HAP-1 (cell line): ENCODE results near the gene HAS3.

Experiments
- DNase-seq, 2 experiments: peaks; one replicate each; pipeline ENCODE4 v3.0.0-alpha.2; 2016 to 2020; ENCODE audit warnings: low spot score in 2 of 2
- H3K27me3 ChIP-seq: fragments of 250-450 bp; sonication (Bioruptor Pico); 2 replicates; pipeline ENCODE4 v1.5.1; 2020; ENCODE audit warnings: low read depth, mild to moderate bottlenecking, moderate library complexity
- H3K36me3 ChIP-seq: fragments of 250-450 bp; sonication (Bioruptor Pico); replicated peaks from 2 replicates; pipeline ENCODE4 v1.5.1; 2020; ENCODE audit warnings: mild to moderate bottlenecking
- H3K4me1 ChIP-seq: fragments of 250-450 bp; sonication (Bioruptor Pico); 2 replicates; pipeline ENCODE4 v1.5.1; 2020; ENCODE audit warnings: mild to moderate bottlenecking
- H3K4me3 ChIP-seq: fragments of 250-450 bp; sonication (Bioruptor Pico); 2 replicates; pipeline ENCODE4 v1.5.1; 2020; ENCODE audit warnings: mild to moderate bottlenecking, moderate library complexity
- H3K9me3 ChIP-seq: fragments of 250-450 bp; sonication (Bioruptor Pico); 2 replicates; pipeline ENCODE4 v1.5.1; 2020; ENCODE audit warnings: mild to moderate bottlenecking, moderate library complexity
- in situ Hi-C: fragments of 300-500 bp; cut with MboI; formaldehyde crosslinking; loops from 3 replicates; pipeline ENCODE4 v1.14.3; 2020; ENCODE audit warnings: low sequenced_read_pairs, inconsistent platforms, mixed read lengths

Gene HAS3

GRCh38 chr16:69107316-69107962 is 2.0 kb downstream of the HAS3 start:
- peaks cover 4% of the 10 kb centered on the region for H3K4me1 ChIP-seq
- H3K9me3 ChIP-seq, result no peaks in the 10 kb centered on the region
- no peak for DNase-seq
- in situ Hi-C loops, result no loop called here
- no peaks in the 10 kb centered on the region for H3K27me3 ChIP-seq
- H3K4me3 ChIP-seq, result no peak overlapping the region
- peaks cover 12% of the 10 kb centered on the region for H3K36me3 ChIP-seq

GRCh38 chr16:69108064-69108904 is 2.8 kb downstream of the HAS3 start:
- H3K4me3 ChIP-seq, result no peak overlapping the region
- H3K9me3 ChIP-seq, result no peaks in the 10 kb centered on the region
- DNase-seq, result no peak
- peaks cover 12% of the 10 kb centered on the region for H3K36me3 ChIP-seq
- H3K27me3 ChIP-seq, result no peaks in the 10 kb centered on the region
- peaks cover 4% of the 10 kb centered on the region for H3K4me1 ChIP-seq
- in situ Hi-C loops, result no loop called here

GRCh38 chr16:69108905-69109252 is 3.4 kb downstream of the HAS3 start:
- Histone ChIP-seq H3K36me3 (peaks cover 12% of the 10 kb centered on the region), H3K4me3 (no peak overlapping the region), H3K27me3 (no peaks in the 10 kb centered on the region), H3K4me1 (peaks cover 4% of the 10 kb centered on the region), H3K9me3 (no peaks in the 10 kb centered on the region)
- in situ Hi-C loops, result no loop called here
- no peak for DNase-seq

- Histone ChIP-seq H3K4me3 (no peak overlapping the region), H3K9me3 (no peaks in the 10 kb centered on the region), H3K27me3 (no peaks in the 10 kb centered on the region), H3K36me3 (peaks cover 14% of the 10 kb centered on the region), H3K4me1 (peaks cover 4% of the 10 kb centered on the region)
- in situ Hi-C loops, result loop anchor here (5.0 to 10.0 kb wide), 3 partner anchors 207 to 585 kb away; no protein-coding TSS in a partner anchor
- no peak for DNase-seq
Measured at GRCh38 chr16:69109486-69110270, 4.2 kb downstream of the HAS3 start.

GRCh38 chr16:69110406-69110805 is 5.0 kb downstream of the HAS3 start:
- peaks cover 22% of the 10 kb centered on the region for H3K36me3 ChIP-seq
- H3K9me3 ChIP-seq, result no peaks in the 10 kb centered on the region
- in situ Hi-C loops, result loop anchor here (5.0 to 10.0 kb wide), 3 partner anchors 208 to 586 kb away; no protein-coding TSS in a partner anchor
- H3K4me1 ChIP-seq, result peaks cover under 1% of the 10 kb centered on the region
- no peak for DNase-seq
- H3K27me3 ChIP-seq, result no peaks in the 10 kb centered on the region
- H3K4me3 ChIP-seq, result no peak overlapping the region

- in situ Hi-C loops, result loop anchor here (5.0 to 10.0 kb wide), 3 partner anchors 209 to 587 kb away; no protein-coding TSS in a partner anchor
- Histone ChIP-seq H3K36me3 (peaks cover 22% of the 10 kb centered on the region), H3K27me3 (no peaks in the 10 kb centered on the region), H3K9me3 (no peaks in the 10 kb centered on the region), H3K4me1 (no peaks in the 10 kb centered on the region), H3K4me3 (no peak overlapping the region)
- DNase-seq, result no peak
Measured at GRCh38 chr16:69111216-69111875, 5.9 kb downstream of the HAS3 start.

GRCh38 chr16:69111876-69112230 is 6.4 kb downstream of the HAS3 start:
- in situ Hi-C loops, result loop anchor here (5.0 to 10.0 kb wide), 3 partner anchors 210 to 587 kb away; no protein-coding TSS in a partner anchor
- DNase-seq, result no peak
- no peaks in the 10 kb centered on the region for H3K27me3 ChIP-seq
- no peaks in the 10 kb centered on the region for H3K4me1 ChIP-seq
- H3K36me3 ChIP-seq, result peaks cover 22% of the 10 kb centered on the region
- H3K4me3 ChIP-seq, result no peak overlapping the region
- H3K9me3 ChIP-seq, result no peaks in the 10 kb centered on the region

- Histone ChIP-seq H3K4me3 (no peak overlapping the region), H3K4me1 (no peaks in the 10 kb centered on the region), H3K9me3 (no peaks in the 10 kb centered on the region), H3K36me3 (peaks cover 22% of the 10 kb centered on the region), H3K27me3 (no peaks in the 10 kb centered on the region)
- in situ Hi-C loops, result loop anchor here (5.0 to 10.0 kb wide), 3 partner anchors 210 to 588 kb away; no protein-coding TSS in a partner anchor
- DNase-seq, result peak; percentile 38 to 86
Measured at GRCh38 chr16:69112285-69113129, 7.1 kb downstream of the HAS3 start.

- no peaks in the 10 kb centered on the region for H3K27me3 ChIP-seq
- H3K4me3 ChIP-seq, result no peak overlapping the region
- H3K36me3 ChIP-seq, result peaks cover 29% of the 10 kb centered on the region
- in situ Hi-C loops, result loop anchor here (5.0 to 10.0 kb wide), 3 partner anchors 211 to 588 kb away; no protein-coding TSS in a partner anchor
- DNase-seq, result no peak
- no peaks in the 10 kb centered on the region for H3K4me1 ChIP-seq
- H3K9me3 ChIP-seq, result no peaks in the 10 kb centered on the region
Measured at GRCh38 chr16:69113216-69113615, 7.8 kb downstream of the HAS3 start.

GRCh38 chr16:69114346-69114975 is 9.0 kb downstream of the HAS3 start:
- in situ Hi-C loops, result loop anchor here (5.0 to 10.0 kb wide), 3 partner anchors 212 to 590 kb away; no protein-coding TSS in a partner anchor
- H3K9me3 ChIP-seq, result no peaks in the 10 kb centered on the region
- H3K4me1 ChIP-seq, result no peaks in the 10 kb centered on the region
- no peak for DNase-seq
- peaks cover 42% of the 10 kb centered on the region for H3K36me3 ChIP-seq
- no peak overlapping the region for H3K4me3 ChIP-seq
- H3K27me3 ChIP-seq, result no peaks in the 10 kb centered on the region

- Histone ChIP-seq H3K9me3 (no peaks in the 10 kb centered on the region), H3K36me3 (peaks cover 42% of the 10 kb centered on the region), H3K4me1 (no peaks in the 10 kb centered on the region), H3K27me3 (no peaks in the 10 kb centered on the region), H3K4me3 (no peak overlapping the region)
- in situ Hi-C loops, result loop anchor here (5.0 to 10.0 kb wide), 4 partner anchors 213 to 590 kb away; no protein-coding TSS in a partner anchor
- no peak for DNase-seq
Measured at GRCh38 chr16:69114976-69115355, 9.5 kb downstream of the HAS3 start.

- H3K36me3 ChIP-seq, result peaks cover 45% of the 10 kb centered on the region
- H3K4me1 ChIP-seq, result no peaks in the 10 kb centered on the region
- H3K9me3 ChIP-seq, result no peaks in the 10 kb centered on the region
- no peak for DNase-seq
- H3K27me3 ChIP-seq, result no peaks in the 10 kb centered on the region
- H3K4me3 ChIP-seq, result no peak overlapping the region
- in situ Hi-C loops, result loop anchor here (5.0 to 10.0 kb wide), 2 partner anchors 268 to 591 kb away; no protein-coding TSS in a partner anchor
Measured at GRCh38 chr16:69115361-69115760, 9.9 kb downstream of the HAS3 start.
